Body of pancreas (tissue), 4 donors: Measurements from ENCODE around the gene SPATA25.

Source experiments
- CTCF ChIP-seq, 7 experiments: fragments of 450-650 bp in 4 of 7; fragments of 200-600 bp in 3 of 7; sonication (generic) in 3 of 7; IDR thresholded peaks; one replicate each; pipeline ENCODE4 v1.5.1; 2016 to 2019; ENCODE audit warnings: antibody characterized with exemption in 7 of 7
- POLR2A ChIP-seq, 3 donors: fragments of 450-650 bp; IDR thresholded peaks; one replicate each; pipeline ENCODE4 v1.6.1; 2016; ENCODE audit warnings: antibody characterized with exemption in 3 of 3, mild to moderate bottlenecking in 2 of 3

- TF ChIP-seq POLR2A (IDR thresholded peaks at IDR 0.05) (peak; percentile 75 to 89 (median 88)), CTCF (IDR thresholded peaks at IDR 0.05) (no peak)
These were observed 23.5 kb upstream of the SPATA25 start for GRCh38 chr20:45910670-45911485.
